Fibroblast of mammary gland (primary cell): ENCODE measurements around the gene NENF.

Source experiments
- DNase-seq: peaks from one replicate; pipeline ENCODE4 v3.0.0-alpha.2; 2010; ENCODE audit warnings: low read depth
- H3K4me3 ChIP-seq: 2 replicates; pipeline ENCODE4 v1.5.1; 2011; ENCODE audit warnings: low read depth, mild to moderate bottlenecking, low read length, moderate library complexity; ENCODE audit not compliant: control insufficient read depth
- CTCF ChIP-seq: conservative IDR thresholded peaks from 2 replicates; pipeline ENCODE4 v1.5.1; 2011; ENCODE audit warnings: low read depth, low read length, inconsistent platforms; ENCODE audit not compliant: control insufficient read depth, insufficient read depth

The NENF gene

GRCh38 chr1:212485913-212486618, 53.3 kb downstream of the NENF start:
- peak; percentile 92 for DNase-seq
- no peak for TF ChIP-seq CTCF
- no peak overlapping the region for H3K4me3 ChIP-seq

GRCh38 chr1:212486619-212486975, 53.9 kb downstream of the NENF start:
- TF ChIP-seq CTCF: no peak
- no peak for DNase-seq
- no peak overlapping the region for H3K4me3 ChIP-seq

GRCh38 chr1:212487286-212487685, 54.6 kb downstream of the NENF start:
- DNase-seq: no peak
- H3K4me3 ChIP-seq: no peak overlapping the region
- TF ChIP-seq CTCF: no peak

- no peak overlapping the region for H3K4me3 ChIP-seq
- no peak for TF ChIP-seq CTCF
- DNase-seq: no peak
These were observed 55.2 kb downstream of the NENF start for GRCh38 chr1:212487774-212488435.

- peak; percentile 87 for DNase-seq
- TF ChIP-seq CTCF: no peak
These were observed 55.9 kb downstream of the NENF start for GRCh38 chr1:212488436-212489283.

GRCh38 chr1:212489284-212489859, 56.7 kb downstream of the NENF start:
- no peak for DNase-seq
- no peak for TF ChIP-seq CTCF
- no peak overlapping the region for H3K4me3 ChIP-seq

More at GRCh38 chr1:212488436-212489283, 55.9 kb downstream of the NENF start:
- no peak overlapping the region for H3K4me3 ChIP-seq
